Stimulated activated CD4-positive, alpha-beta T cell treated with anti-CD3 and anti-CD28 coated beads, TNF-alpha, amount 100 ng/mL, for 1 hour (primary cell): ENCODE data around the gene TTC17.
"Not testable (repeated sequence)": the region's sequence is repeated elsewhere in the genome, so short reads cannot be mapped to it uniquely, and the experiment has no call there.

Experiments
- DNase-seq, 3 donors: peaks; one replicate each; pipeline ENCODE4 v3.0.0-alpha.2; 2020; ENCODE audit warnings: low read depth in 3 of 3, low spot score in 1 of 3

Gene TTC17

GRCh38 chr11:43447151-43447550 is 88.4 kb downstream of the TTC17 start:
- no peak for DNase-seq

DNA sequence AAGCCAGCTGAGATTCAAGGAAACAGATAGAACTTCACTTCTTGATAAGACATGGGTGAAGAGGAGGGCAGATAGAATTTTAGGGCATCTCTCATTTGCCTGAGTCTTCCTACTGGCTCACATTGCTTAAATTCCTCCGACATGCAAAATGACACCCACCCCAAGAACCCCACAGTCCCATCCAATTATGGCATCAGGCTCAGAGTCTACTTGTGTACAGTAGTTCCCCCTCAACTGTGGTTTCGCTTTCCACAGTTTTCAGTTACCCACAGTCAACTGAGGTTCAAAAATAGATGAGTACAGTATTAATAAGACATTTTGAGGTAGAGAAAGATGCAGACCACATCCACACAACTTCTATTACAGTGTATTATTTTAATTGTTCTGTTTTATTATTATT is 99.8 kb downstream of the TTC17 start:
- no peak for DNase-seq

- DNase-seq, result no peak
Observed at GRCh38 chr11:43459246-43459645, 100.5 kb downstream of the TTC17 start.

GRCh38 chr11:43462359-43462758 is 103.6 kb downstream of the TTC17 start:
- DNase-seq, result no peak

GRCh38 chr11:43467958-43468357 is 109.2 kb downstream of the TTC17 start:
- DNase-seq, result no peak

DNA sequence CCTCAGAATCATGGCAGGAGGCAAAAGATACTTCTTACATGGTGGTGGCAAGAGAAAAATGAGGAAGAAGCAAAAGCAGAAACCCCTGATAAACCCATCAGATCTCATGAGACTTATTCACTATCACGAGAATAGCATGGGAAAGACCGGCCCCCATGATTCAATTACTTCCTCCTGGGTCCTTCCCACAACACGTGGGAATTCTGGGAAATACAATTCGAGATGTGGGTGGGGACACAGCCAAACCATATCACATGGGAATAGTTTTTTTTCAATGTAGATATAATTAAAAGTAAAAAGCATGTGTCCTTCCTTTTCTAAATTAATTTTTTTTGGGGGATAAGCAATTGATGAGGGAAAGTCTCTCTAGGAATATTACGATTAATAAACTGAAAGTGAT is 118.8 kb downstream of the TTC17 start:
- not testable (repeated sequence) for DNase-seq

GRCh38 chr11:43486141-43486540 is 127.4 kb downstream of the TTC17 start:
- DNase-seq, result no peak

GRCh38 chr11:43489869-43490465 is 131.2 kb downstream of the TTC17 start:
- DNase-seq, result no peak

DNA sequence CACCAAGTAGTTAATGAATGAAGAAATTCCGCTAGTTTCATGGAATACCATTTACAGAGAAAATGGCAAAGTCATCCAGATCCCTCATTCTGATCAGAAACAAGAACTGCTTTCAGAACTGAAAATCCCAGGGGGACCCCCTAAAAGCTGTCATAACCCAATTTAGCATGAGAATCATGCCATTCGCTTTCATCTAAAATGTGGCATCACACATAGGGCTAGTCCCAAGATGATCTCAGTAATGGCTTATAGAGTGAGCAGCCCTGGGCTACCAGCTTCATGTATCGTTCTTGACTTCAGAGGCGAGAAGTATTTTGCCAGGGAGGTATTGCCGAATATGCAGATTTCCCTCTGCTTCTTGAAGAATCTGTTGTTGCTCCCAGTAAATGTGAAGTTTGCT is 134.0 kb downstream of the TTC17 start:
- no peak for DNase-seq

DNA sequence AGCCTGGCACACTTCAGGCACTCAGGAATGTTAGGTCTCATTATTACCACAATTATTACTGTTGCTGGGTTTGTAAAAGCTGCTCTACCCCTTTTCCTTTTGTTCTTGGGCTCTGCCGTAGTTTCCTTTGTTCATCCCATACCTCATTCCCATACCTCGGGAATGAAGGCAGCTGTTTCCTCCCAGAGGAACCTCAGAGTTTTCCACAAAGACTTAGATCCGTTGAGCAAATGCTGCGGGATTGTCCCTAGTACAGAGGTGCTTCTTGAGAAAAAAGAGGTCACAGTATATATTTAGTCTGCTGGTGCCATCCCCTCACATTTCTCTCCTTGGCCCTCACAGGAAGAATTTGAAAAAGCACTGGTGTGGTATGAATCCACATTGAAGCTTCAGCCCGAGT is 134.7 kb downstream of the TTC17 start:
- DNase-seq, result no peak

GRCh38 chr11:43497144-43497543 is 138.4 kb downstream of the TTC17 start:
- no peak for DNase-seq

DNA sequence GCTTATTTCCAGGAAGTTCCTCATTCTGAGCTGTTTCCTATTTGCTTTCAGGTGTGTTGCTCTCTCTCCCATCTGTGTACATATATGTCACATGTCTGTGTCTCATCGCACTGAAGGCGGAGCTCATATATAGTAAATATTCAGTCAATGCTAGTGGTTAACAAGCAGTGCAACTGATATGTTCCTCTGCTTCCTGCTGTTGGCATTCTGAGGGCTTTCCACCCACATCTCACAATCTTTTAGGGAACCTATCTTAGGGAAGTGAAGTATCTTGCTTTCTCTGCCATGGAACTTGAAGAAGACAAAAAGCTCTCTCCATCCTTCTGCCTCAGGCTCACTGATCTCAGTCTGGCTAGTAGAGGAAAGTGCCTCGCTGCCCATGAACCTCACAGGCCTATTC is 139.8 kb downstream of the TTC17 start:
- no peak for DNase-seq

DNA sequence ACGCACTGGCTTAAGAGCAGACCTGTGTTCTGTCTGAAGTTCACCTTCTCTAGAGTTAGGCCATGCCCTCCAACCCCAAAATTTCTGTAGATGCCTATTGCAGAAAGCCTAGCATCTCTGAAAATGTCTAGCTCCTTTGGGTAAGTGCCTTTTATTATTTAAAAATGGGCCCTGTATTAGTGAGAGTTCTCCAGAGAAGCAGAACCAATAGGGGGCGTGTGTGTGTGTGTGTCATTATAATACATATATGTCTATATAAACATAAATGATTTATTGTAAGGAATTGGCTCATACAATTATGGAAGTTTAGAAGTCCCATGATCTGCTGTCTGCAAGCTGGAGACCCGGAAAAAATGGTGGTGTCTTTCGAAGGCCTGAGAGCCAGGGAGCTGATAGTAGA is 144.7 kb downstream of the TTC17 start:
- no peak for DNase-seq

- no peak for DNase-seq
Observed at GRCh38 chr11:43504316-43504950, 145.7 kb downstream of the TTC17 start.

- no peak for DNase-seq
Observed at GRCh38 chr11:43505171-43505570, 146.5 kb downstream of the TTC17 start.

GRCh38 chr11:43507171-43507570 is 148.5 kb downstream of the TTC17 start:
- DNase-seq, result no peak

DNA sequence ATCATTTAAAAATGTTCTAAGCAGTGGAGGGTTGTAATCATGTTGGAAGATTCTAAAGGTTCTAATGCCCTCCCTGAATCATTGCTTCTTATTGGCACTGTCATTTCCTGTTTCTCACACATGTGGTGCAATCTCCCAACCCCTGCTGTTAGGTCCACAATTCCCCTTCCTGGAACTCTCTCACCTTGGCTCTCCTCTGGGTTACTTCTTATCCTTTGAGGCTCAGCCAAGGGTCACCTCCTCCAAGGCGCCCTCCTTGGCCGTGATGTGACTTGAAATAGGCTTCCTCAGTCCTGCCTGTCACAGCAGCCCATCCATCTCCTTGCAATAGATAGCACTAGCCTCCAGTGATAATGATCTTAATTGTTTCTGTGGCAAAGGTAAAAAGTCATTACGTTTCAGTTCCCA is 149.8 kb downstream of the TTC17 start:
- no peak for DNase-seq

- no peak for DNase-seq
Observed at GRCh38 chr11:43511959-43512358, 153.2 kb downstream of the TTC17 start.

DNA sequence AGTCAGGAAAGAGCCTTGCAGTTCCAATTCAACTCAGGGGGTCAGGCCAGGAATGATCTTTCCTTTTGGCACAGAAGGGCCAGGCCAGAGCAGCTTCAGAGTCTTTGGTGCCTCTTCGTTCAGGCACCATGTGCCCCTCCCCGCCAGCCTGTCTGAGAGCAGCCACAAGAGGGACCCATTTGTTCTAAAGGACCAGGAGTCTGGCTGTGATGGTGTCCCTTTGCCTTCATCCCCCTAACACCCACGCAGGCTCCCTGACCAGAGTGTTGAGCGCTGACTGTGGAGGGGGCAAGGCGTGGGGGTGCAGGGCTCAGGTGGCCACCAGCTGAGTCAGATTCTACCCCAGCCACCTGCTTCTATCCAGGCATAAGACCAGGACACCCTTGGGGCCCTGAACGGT is 156.4 kb downstream of the TTC17 start:
- no peak for DNase-seq

- DNase-seq, result no peak
Observed at GRCh38 chr11:43516316-43516850, 157.7 kb downstream of the TTC17 start.

GRCh38 chr11:43517518-43517917 is 158.8 kb downstream of the TTC17 start:
- no peak for DNase-seq

DNA sequence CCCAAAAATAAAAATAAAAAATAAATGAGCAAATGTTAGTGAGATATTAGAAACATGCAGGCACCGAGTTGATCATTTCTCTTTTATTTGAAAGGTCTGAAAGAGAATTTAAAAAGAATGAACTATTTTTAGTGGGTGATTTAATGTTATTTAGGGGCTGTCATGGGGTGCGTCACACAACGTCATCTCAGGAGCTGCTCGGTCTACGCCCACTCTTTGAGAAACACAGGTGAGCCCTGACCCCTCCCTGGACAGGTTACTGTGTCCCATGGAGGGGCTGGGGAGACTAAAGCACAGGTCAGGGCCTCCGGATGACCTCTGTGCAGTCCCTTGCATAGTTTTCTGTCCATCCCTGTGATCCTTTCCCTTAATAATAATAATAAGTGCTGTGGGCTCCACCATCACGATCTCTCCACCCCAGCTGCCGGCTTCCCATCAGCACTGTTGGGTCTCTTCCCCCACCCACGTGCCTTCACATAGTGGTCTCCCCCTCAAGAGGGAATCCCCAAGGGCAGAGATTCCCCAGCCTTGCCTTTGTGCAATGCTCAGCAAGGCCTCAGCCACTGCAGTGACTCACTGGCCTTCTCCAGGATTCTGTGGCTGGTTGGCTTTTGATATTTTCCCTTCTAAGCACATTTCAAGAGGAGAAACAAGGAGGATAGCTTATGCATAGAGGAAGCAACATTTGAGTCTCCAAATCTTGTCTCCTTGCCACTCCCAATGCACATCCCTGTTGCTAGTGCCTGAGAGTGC is 159.9 kb downstream of the TTC17 start:
- no peak for DNase-seq
